ENCODE measurements around the gene ZNF718. TPM values are rescaled to one million over a fixed set of nuclear protein-coding genes. Genes with fewer than 3 reads are reported as not detected.

Gene ZNF718
- total RNA-seq, 1 experiment from 2014 or later: 3.2 TPM

DNA sequence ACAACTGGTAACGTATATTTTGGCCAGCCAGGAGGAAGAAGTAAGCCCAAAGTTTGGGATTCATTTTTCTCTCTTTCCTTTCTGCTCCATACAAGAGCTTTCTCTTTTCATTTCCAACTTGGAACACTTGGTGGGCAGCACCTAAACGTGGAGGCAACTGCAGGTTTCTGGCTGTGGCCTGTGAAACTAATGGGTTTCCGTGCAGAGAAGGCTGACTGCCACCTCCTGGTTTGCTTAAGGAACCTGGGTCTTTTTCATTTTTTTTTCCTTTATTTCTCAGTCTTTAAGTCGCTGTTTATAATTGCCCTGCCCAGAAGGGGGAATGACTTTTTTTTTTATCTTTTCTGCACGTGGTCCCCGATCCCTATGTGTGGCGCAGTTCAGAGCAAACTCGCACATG, 15.4 kb downstream of the ZNF718 start:
- no peak overlapping the region for H3K9ac ChIP-seq (ENCODE audit: low read length)
- no peaks in the 10 kb centered on the region for H3K79me2 ChIP-seq (ENCODE audit: low read length)
- peaks cover 30% of the 10 kb centered on the region for H3K9me3 ChIP-seq (ENCODE audit: low read length)
- no peaks in the 10 kb centered on the region for H4K20me1 ChIP-seq (ENCODE audit: low read length)
- no peak for ATAC-seq
- no peak overlapping the region for H3K4me3 ChIP-seq (ENCODE audit: low read length)
- TF ChIP-seq EZH2phosphoT487 (IDR thresholded peaks at IDR 0.05; ENCODE audit: borderline replicate concordance, low read length) (no peak), EZH2 (IDR thresholded peaks at IDR 0.05; ENCODE audit: low read length, unreplicated experiment) (no peak)
- TF ChIP-seq, protein P1, sequence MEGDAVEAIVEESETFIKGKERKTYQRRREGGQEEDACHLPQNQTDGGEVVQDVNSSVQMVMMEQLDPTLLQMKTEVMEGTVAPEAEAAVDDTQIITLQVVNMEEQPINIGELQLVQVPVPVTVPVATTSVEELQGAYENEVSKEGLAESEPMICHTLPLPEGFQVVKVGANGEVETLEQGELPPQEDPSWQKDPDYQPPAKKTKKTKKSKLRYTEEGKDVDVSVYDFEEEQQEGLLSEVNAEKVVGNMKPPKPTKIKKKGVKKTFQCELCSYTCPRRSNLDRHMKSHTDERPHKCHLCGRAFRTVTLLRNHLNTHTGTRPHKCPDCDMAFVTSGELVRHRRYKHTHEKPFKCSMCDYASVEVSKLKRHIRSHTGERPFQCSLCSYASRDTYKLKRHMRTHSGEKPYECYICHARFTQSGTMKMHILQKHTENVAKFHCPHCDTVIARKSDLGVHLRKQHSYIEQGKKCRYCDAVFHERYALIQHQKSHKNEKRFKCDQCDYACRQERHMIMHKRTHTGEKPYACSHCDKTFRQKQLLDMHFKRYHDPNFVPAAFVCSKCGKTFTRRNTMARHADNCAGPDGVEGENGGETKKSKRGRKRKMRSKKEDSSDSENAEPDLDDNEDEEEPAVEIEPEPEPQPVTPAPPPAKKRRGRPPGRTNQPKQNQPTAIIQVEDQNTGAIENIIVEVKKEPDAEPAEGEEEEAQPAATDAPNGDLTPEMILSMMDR (conservative IDR thresholded peaks at IDR 0.05; ENCODE audit: low read depth, low read length): no peak
- H2AFZ ChIP-seq (ENCODE audit: low read length): no peak overlapping the region
- no peaks in the 10 kb centered on the region for H3K27me3 ChIP-seq (ENCODE audit: low read length)
- H3K36me3 ChIP-seq (ENCODE audit: low read depth, low read length): peaks cover 65% of the 10 kb centered on the region
- intact Hi-C loops (cut with micrococcal nuclease): no loop called here
- no peaks in the 10 kb centered on the region for H3F3A ChIP-seq (ENCODE audit: low read length, unreplicated experiment)
- H3K4me2 ChIP-seq (ENCODE audit: low read length): no peak overlapping the region
- H3K27ac ChIP-seq (ENCODE audit: low read length): no peak overlapping the region
- CTCF ChIA-PET: no interaction called here
- H3K9me2 ChIP-seq (replicated peaks; ENCODE audit: low read length): no peaks in the 10 kb centered on the region
- DNase-seq: no peak
- POLR2A ChIA-PET (ENCODE audit: unreplicated experiment): no interaction called here
- H3K4me1 ChIP-seq (ENCODE audit: insufficient read depth, low read length): no peaks in the 10 kb centered on the region
- no TSS peak for BruUV-seq (replicated peaks)

DNA sequence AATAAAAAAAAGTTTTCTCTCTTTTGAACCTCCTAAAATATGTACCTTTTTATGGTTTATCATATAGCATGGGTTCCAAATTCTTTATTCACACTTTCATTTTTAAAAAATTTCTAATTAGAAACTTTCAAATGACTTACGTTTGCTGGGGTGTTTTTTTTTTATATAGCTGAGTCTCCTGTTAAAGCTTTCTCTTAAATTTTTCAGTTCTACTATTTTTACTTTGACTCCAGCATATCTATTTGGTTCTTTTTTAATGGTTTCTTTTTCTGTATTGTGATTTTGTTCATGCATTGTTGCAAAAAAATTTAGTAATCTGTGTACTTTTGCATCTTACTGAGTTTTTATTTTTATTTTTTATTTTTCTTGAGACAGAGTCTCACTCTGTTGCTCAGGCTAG, 22.3 kb downstream of the ZNF718 start:
- intact Hi-C loops (cut with micrococcal nuclease): no loop called here
- H3F3A ChIP-seq (ENCODE audit: low read length, unreplicated experiment): no peaks in the 10 kb centered on the region
- H3K4me2 ChIP-seq (ENCODE audit: low read length): no peak overlapping the region
- CTCF ChIA-PET: no interaction called here
- no peak overlapping the region for H3K27ac ChIP-seq (ENCODE audit: low read length)
- H3K9me2 ChIP-seq (replicated peaks; ENCODE audit: low read length): no peaks in the 10 kb centered on the region
- no peaks in the 10 kb centered on the region for H3K4me1 ChIP-seq (ENCODE audit: insufficient read depth, low read length)
- DNase-seq (no peak), ATAC-seq (no peak)
- TF ChIP-seq EZH2 (IDR thresholded peaks at IDR 0.05; ENCODE audit: low read length, unreplicated experiment) (no peak), EZH2phosphoT487 (IDR thresholded peaks at IDR 0.05; ENCODE audit: borderline replicate concordance, low read length) (no peak)
- TF ChIP-seq, protein P1 (conservative IDR thresholded peaks at IDR 0.05; ENCODE audit: low read depth, low read length): no peak
- POLR2A ChIA-PET (ENCODE audit: unreplicated experiment): no interaction called here
- no peak overlapping the region for H3K4me3 ChIP-seq (ENCODE audit: low read length)
- peaks cover 39% of the 10 kb centered on the region for H3K36me3 ChIP-seq (ENCODE audit: low read depth, low read length)
- H3K9ac ChIP-seq (ENCODE audit: low read length): no peak overlapping the region
- H3K79me2 ChIP-seq (ENCODE audit: low read length): no peaks in the 10 kb centered on the region
- H4K20me1 ChIP-seq (ENCODE audit: low read length): no peaks in the 10 kb centered on the region
- no peaks in the 10 kb centered on the region for H3K27me3 ChIP-seq (ENCODE audit: low read length)
- H3K9me3 ChIP-seq (ENCODE audit: low read length): peaks cover 37% of the 10 kb centered on the region
- BruUV-seq (replicated peaks): no TSS peak
- no peak overlapping the region for H2AFZ ChIP-seq (ENCODE audit: low read length)

DNA sequence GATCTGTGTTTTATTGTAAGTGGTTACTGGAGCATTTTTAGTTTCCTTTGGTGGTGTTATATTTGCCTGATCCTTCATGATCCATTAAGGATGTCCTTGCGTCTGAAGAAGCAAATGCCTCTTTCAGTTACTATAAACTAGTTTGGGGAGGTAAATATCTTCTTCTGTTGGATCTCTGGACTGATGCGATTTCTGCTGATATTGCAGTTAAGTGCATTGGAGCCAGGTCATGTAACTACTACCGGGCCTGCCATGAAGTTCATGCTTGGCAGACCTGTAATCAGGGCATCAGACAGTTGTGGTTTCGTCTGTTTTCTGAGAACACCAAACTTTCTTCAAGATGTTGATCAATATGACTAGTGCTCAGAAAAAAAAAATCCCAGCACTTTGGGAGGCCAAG, 22.9 kb downstream of the ZNF718 start:
- Histone ChIP-seq H4K20me1 (ENCODE audit: low read length) (no peaks in the 10 kb centered on the region), H3K36me3 (ENCODE audit: low read depth, low read length) (peaks cover 34% of the 10 kb centered on the region), H3K9me3 (ENCODE audit: low read length) (peaks cover 36% of the 10 kb centered on the region), H3K9ac (ENCODE audit: low read length) (no peak overlapping the region), H3F3A (ENCODE audit: low read length, unreplicated experiment) (no peaks in the 10 kb centered on the region), H3K27me3 (ENCODE audit: low read length) (no peaks in the 10 kb centered on the region), H3K4me2 (ENCODE audit: low read length) (no peak overlapping the region), H2AFZ (ENCODE audit: low read length) (no peak overlapping the region), H3K4me1 (ENCODE audit: insufficient read depth, low read length) (no peaks in the 10 kb centered on the region), H3K4me3 (ENCODE audit: low read length) (no peak overlapping the region), H3K27ac (ENCODE audit: low read length) (no peak overlapping the region), H3K79me2 (ENCODE audit: low read length) (no peaks in the 10 kb centered on the region), H3K9me2 (replicated peaks; ENCODE audit: low read length) (no peaks in the 10 kb centered on the region)
- ChIA-PET CTCF (no interaction called here), POLR2A (ENCODE audit: unreplicated experiment) (no interaction called here)
- no TSS peak for BruUV-seq (replicated peaks)
- TF ChIP-seq EZH2 (IDR thresholded peaks at IDR 0.05; ENCODE audit: low read length, unreplicated experiment) (no peak), EZH2phosphoT487 (IDR thresholded peaks at IDR 0.05; ENCODE audit: borderline replicate concordance, low read length) (no peak)
- TF ChIP-seq, protein P1 (conservative IDR thresholded peaks at IDR 0.05; ENCODE audit: low read depth, low read length): no peak
- intact Hi-C loops (cut with micrococcal nuclease): no loop called here
- DNase-seq: no peak
- no peak for ATAC-seq

Measured in PC-3 (cell line).